GM12891 (cell line): ENCODE data around the gene MIPOL1.

Source experiments
- PAX5 ChIP-seq: IDR thresholded peaks from 2 replicates; pipeline ENCODE4 v1.6.1; 2011; ENCODE audit warnings: low read length, moderate library complexity, mild to moderate bottlenecking; ENCODE audit not compliant: insufficient read depth, severe bottlenecking
- POLR2A ChIP-seq: IDR thresholded peaks from 2 replicates; pipeline ENCODE4 v1.6.1; 2011; ENCODE audit warnings: low read depth, low read length, control low read depth

GRCh38 chr14:37480446-37481290, 282.9 kb downstream of the MIPOL1 start:
- no peak for TF ChIP-seq POLR2A
- TF ChIP-seq PAX5: no peak
